MM.1S (cell line): ENCODE results near the gene YEATS4.
A peak's percentile ranks its signal among the peaks of the same experiment; 100 is the strongest.

Experiments used
- CTCF ChIP-seq: fragments of 300-600 bp; sonication (generic); IDR thresholded peaks from 2 replicates; pipeline ENCODE4 v1.5.1; 2016; ENCODE audit warnings: antibody characterized with exemption, low read length, mixed read lengths
- EZH2 ChIP-seq: fragments of 300-600 bp; sonication (generic); optimal IDR thresholded peaks from 2 replicates; pipeline ENCODE3; 2017; ENCODE audit warnings: low read depth, mild to moderate bottlenecking, antibody characterized with exemption, low read length, mixed read lengths
- EZH2phosphoT487 ChIP-seq: fragments of 300-600 bp; sonication (generic); IDR thresholded peaks from 2 replicates; pipeline ENCODE4 v1.6.1; 2018; ENCODE audit warnings: antibody characterized with exemption, low read length

- TF ChIP-seq CTCF (peak; percentile 63), EZH2 (no peak), EZH2phosphoT487 (no peak)
Measured at GRCh38 chr12:69415471-69416275, 56.1 kb downstream of the YEATS4 start.
